ENCODE results near the gene ARL2BP. TPM values are rescaled to one million over a fixed set of nuclear protein-coding genes. Genes with fewer than 3 reads are reported as not detected.

ARL2BP gene
- total and polyA plus RNA-seq, 12 donors: 32.6 to 136 (median 57.9) TPM

DNA sequence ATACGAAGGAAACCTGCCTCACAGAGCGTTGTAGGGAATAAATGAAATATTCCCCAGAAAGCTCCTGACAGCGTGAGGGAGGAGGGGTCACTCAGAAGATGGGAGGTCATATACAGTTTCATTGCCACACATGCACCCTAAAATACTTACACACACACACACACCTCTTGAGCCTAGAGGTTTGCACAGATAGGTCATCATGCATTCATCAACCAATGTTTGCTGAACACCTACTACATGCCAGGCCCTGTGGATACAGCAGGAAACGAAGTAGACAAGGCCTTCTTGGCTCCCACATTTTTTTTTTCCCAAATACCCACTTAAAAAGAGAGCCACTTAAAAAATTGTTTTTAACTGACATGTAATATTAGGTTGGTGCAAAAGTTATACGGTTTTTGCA is 40.3 kb downstream of the ARL2BP start:
- no peaks in the 10 kb centered on the region for H3K9me3 ChIP-seq (replicated peaks in 1 of 3)
- peaks cover 12 to 18% of the 10 kb centered on the region in 2 donors for H3K4me1 ChIP-seq (replicated peaks in 1 of 2)
- DNase-seq: no peak
- 75 to 92% (median 83%) methylated on average over 5 of the region's 5 CpGs for WGBS, 4 donors
- H3K27me3 ChIP-seq: no peaks in the 10 kb centered on the region
- no peak overlapping the region for H3K27ac ChIP-seq
- no peak overlapping the region for H3K4me3 ChIP-seq
- H3K36me3 ChIP-seq (replicated peaks in 1 of 2): no peaks in the 10 kb centered on the region
- TF ChIP-seq, protein P1, sequence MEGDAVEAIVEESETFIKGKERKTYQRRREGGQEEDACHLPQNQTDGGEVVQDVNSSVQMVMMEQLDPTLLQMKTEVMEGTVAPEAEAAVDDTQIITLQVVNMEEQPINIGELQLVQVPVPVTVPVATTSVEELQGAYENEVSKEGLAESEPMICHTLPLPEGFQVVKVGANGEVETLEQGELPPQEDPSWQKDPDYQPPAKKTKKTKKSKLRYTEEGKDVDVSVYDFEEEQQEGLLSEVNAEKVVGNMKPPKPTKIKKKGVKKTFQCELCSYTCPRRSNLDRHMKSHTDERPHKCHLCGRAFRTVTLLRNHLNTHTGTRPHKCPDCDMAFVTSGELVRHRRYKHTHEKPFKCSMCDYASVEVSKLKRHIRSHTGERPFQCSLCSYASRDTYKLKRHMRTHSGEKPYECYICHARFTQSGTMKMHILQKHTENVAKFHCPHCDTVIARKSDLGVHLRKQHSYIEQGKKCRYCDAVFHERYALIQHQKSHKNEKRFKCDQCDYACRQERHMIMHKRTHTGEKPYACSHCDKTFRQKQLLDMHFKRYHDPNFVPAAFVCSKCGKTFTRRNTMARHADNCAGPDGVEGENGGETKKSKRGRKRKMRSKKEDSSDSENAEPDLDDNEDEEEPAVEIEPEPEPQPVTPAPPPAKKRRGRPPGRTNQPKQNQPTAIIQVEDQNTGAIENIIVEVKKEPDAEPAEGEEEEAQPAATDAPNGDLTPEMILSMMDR (IDR thresholded peaks at IDR 0.05): no peak
- TF ChIP-seq POLR2A (IDR thresholded peaks at IDR 0.05): no peak
- intact Hi-C loops (cut with DNase I): loop anchor here in 1 of 2 donors (10.0 kb wide), 1 partner anchor 191 kb away; the partner anchor contains the start of gene CPNE2

DNA sequence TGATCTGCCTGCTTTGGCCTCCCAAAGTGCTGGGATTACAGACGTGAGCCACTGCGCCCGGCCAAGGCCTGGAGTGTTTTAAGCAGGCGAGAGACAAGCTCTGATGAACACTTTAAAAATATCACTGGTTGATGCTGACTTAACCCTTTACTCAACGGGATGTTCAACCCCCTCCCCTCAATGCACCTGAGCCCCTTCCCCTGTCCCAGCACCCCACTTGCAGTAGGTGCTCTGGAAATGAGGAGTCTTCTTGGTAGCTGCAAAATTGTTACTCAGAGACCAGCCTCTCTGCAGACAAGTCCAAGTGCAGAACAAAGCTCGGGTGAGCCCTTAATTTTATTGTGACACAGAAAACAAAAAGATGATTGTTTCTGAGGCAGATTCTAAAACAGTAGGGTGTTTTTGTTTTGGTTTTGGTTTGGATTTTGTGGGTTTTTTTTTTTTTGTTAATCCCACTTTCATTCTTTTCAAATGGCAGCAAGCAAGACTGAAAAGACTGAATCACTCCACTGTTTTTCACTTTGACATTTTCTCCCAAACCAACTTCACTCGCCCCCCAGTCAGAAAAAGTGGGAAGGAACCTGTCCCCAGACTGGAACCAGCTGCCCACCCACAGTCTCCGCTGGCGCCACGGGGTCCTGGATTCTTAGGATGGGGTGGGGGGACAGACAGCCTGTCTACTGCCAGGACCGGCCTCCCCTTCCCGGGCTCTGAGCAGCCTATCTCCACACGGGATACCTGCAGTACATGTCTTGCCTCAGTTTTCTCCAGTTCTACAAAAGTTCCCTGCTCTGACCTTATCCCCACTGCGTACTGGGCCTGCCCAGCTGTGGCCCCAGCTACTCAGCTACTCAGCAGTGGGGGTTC is 44.6 kb downstream of the ARL2BP start:
- no peak for DNase-seq
- no peaks in the 10 kb centered on the region for H3K27me3 ChIP-seq
- no peaks in the 10 kb centered on the region for H3K36me3 ChIP-seq (replicated peaks in 1 of 2)
- H3K4me3 ChIP-seq: no peak overlapping the region
- intact Hi-C loops (cut with DNase I): loop anchor here in 1 of 2 donors (10.0 kb wide), 1 partner anchor 195 kb away; the partner anchor contains the start of gene CPNE2
- H3K9me3 ChIP-seq (replicated peaks in 1 of 3): no peaks in the 10 kb centered on the region
- H3K4me1 ChIP-seq (replicated peaks in 1 of 2): peaks cover 4 to 13% of the 10 kb centered on the region in 2 donors
- peak overlapping the region in 1 of 5 donors; percentile 3 for H3K27ac ChIP-seq
- TF ChIP-seq POLR2A (IDR thresholded peaks at IDR 0.05): no peak
- TF ChIP-seq, protein P1 (IDR thresholded peaks at IDR 0.05): no peak
- WGBS, 4 donors: 70 to 77% (median 73%) methylated on average over 14 of the region's 14 CpGs

DNA sequence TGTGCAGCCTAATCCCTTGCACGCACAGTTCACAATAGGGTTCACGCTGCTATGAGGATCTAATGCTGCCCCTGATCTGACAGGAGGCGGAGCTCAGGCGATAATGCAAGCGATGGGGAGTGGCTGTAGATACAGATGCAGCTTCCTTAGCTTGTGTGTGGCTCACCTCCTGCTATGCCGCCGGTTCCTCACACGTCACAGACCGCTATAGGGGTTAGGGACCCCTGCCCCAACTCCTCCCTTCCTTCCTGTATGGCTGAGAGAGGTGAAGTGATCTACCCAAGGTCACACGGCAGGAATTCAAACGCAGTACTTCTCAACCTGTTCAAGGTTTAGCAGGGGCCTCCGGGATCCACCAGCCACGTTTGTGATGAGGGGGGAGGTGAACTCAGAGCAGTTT is 52.8 kb downstream of the ARL2BP start:
- no peak for DNase-seq
- Histone ChIP-seq H3K9me3 (replicated peaks in 1 of 3) (no peaks in the 10 kb centered on the region), H3K27ac (no peak overlapping the region), H3K4me3 (no peak overlapping the region), H3K36me3 (replicated peaks in 1 of 2) (no peaks in the 10 kb centered on the region), H3K27me3 (no peaks in the 10 kb centered on the region), H3K4me1 (replicated peaks in 1 of 2) (peaks cover 3 to 13% of the 10 kb centered on the region in 2 donors)
- 42 to 47% (median 45%) methylated on average over 9 to 13 of the region's 13 CpGs for WGBS, 4 donors
- TF ChIP-seq, protein P1 (IDR thresholded peaks at IDR 0.05): no peak
- no peak for TF ChIP-seq POLR2A (IDR thresholded peaks at IDR 0.05)
- intact Hi-C loops (cut with DNase I): no loop called here

DNA sequence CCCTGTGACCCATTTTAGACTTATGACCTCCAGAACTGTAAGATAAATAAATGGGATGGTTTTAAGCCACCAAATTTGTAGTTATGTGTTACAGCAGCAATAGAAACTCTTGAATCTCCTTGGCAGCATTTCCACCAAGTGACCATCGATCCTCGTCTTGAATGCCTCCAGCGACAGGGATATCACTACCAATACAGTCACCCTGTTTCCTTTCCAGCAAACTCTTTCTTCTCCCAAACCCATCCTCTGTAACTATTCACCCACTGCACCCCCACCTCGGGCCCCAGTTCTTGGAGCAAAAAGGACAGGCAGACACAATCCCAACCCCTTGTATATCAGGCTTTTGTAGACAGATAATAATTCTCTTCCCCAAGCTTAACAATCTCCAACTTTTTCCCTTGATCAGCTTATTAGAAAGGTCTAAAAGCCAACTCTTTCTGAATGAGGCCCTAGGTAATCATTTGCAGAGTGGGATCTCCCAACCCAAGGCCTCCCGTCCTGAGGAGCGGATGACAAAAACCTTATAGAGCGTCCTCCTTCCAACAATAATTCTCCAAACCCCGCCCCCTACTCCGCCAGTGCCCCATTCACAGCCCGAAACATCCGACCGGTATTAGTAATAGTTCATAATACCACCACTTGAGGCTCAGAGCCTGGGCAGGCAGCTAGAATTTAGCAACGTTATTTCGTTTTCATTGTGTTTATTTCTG is 54.1 kb downstream of the ARL2BP start:
- peak overlapping the region; percentile 71 to 91 (median 84) for H3K27ac ChIP-seq
- WGBS, 4 donors: 13 to 15% (median 15%) methylated on average over 14 of the region's 14 CpGs
- no peaks in the 10 kb centered on the region for H3K9me3 ChIP-seq (replicated peaks in 1 of 3)
- H3K36me3 ChIP-seq (replicated peaks in 1 of 2): no peaks in the 10 kb centered on the region
- intact Hi-C loops (cut with DNase I): no loop called here
- H3K4me3 ChIP-seq: peak overlapping the region in 2 of 4 donors; percentile 29 to 42
- peaks cover 3 to 13% of the 10 kb centered on the region in 2 donors for H3K4me1 ChIP-seq (replicated peaks in 1 of 2)
- no peaks in the 10 kb centered on the region for H3K27me3 ChIP-seq
- TF ChIP-seq, protein P1 (IDR thresholded peaks at IDR 0.05): no peak
- peak in 3 of 7 donors; percentile 46 to 74 (median 69) for DNase-seq
